Muscle of leg (tissue), 11 donors: ENCODE results near the gene ZGPAT. TPM values are rescaled to one million over a fixed set of nuclear protein-coding genes. Genes with fewer than 3 reads are reported as not detected.

Experiments used
- DNase-seq: peaks from one replicate; pipeline ENCODE4 v3.0.0; 2013
- H3K27ac ChIP-seq: one replicate; pipeline ENCODE4 v1.5.1; 2013; ENCODE audit warnings: mild to moderate bottlenecking, low read length, control low read depth
- H3K27me3 ChIP-seq: one replicate; pipeline ENCODE4 v1.6.1; 2013; ENCODE audit warnings: low read length; ENCODE audit not compliant: control insufficient read depth, insufficient read depth
- H3K36me3 ChIP-seq: one replicate; pipeline ENCODE4 v1.6.1; 2013; ENCODE audit warnings: low read length; ENCODE audit not compliant: control insufficient read depth, insufficient read depth
- H3K4me1 ChIP-seq: one replicate; pipeline ENCODE4 v1.6.1; 2013; ENCODE audit warnings: low read length; ENCODE audit not compliant: control insufficient read depth, insufficient read depth
- H3K4me3 ChIP-seq: one replicate; pipeline ENCODE4 v1.5.1; 2013; ENCODE audit warnings: low read length, control low read depth
- H3K9me3 ChIP-seq: replicated peaks from 2 replicates; pipeline ENCODE4 v1.6.1; 2013; ENCODE audit warnings: low read depth, low read length; ENCODE audit not compliant: control insufficient read depth
- WGBS: methylation state at CpG from one replicate; pipeline ENCODE4 v1.1.5; 2013; ENCODE audit warnings: missing lambda C conversion rate; ENCODE audit not compliant: insufficient coverage; 5-methylcytosine and 5-hydroxymethylcytosine counted together
- polyA plus RNA-seq, 8 donors: library from polyadenylated mRNA; unstranded; fragments of 120-200 nt; gene quantifications; one replicate each; pipeline versions ENCODE4 v1.2.1 to v1.2.3, GENCODE V29; 2013; ENCODE audit warnings: inconsistent platforms in 1 of 8, low replicate concordance in 1 of 8; ENCODE audit not compliant: insufficient read length in 8 of 8, insufficient read depth in 1 of 8
- total RNA-seq: library from RNA; stranded (reverse); fragments of 120-200 nt; gene quantifications from one replicate; pipeline ENCODE4 v1.2.4, GENCODE V29; 2013

The ZGPAT gene
- total and polyA plus RNA-seq, 9 donors: 13.0 to 18.2 (median 16.2) TPM

DNA sequence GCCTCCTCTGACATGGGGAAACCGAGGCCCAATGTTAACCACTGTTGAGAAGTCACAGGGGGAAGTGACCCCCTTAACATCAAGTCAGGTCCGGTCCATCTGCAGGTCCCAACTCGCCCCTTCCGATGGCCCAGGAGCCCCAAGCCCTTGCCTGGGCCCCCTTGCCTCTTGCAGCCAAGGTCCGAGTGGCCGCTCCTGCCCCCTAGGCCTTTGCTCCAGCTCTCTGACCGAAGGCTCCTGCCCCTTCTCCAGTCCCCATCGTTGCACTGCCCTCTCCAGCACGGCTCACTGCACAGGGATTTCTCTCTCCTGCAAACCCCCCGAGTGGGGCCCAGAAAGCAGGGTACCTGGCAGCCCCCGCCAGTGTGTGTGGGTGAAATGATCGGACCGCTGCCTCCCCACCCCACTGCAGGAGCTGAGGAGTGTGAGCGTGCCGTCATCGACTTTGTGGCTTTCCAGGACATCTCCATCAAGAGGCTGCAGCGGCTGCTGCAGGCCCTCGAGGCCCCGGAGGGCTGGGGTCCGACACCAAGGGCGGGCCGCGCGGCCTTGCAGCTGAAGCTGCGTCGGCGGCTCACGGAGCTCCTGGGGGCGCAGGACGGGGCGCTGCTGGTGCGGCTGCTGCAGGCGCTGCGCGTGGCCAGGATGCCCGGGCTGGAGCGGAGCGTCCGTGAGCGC is 9.8 kb upstream of the ZGPAT start:
- Histone ChIP-seq H3K4me3 (no peak overlapping the region), H3K36me3 (peaks cover 22% of the 10 kb centered on the region), H3K9me3 (no peaks in the 10 kb centered on the region), H3K27me3 (no peaks in the 10 kb centered on the region), H3K27ac (no peak overlapping the region), H3K4me1 (peaks cover 43% of the 10 kb centered on the region)
- peak; percentile 25 for DNase-seq
- WGBS: 59% methylated on average over 28 of the region's 40 CpGs

DNA sequence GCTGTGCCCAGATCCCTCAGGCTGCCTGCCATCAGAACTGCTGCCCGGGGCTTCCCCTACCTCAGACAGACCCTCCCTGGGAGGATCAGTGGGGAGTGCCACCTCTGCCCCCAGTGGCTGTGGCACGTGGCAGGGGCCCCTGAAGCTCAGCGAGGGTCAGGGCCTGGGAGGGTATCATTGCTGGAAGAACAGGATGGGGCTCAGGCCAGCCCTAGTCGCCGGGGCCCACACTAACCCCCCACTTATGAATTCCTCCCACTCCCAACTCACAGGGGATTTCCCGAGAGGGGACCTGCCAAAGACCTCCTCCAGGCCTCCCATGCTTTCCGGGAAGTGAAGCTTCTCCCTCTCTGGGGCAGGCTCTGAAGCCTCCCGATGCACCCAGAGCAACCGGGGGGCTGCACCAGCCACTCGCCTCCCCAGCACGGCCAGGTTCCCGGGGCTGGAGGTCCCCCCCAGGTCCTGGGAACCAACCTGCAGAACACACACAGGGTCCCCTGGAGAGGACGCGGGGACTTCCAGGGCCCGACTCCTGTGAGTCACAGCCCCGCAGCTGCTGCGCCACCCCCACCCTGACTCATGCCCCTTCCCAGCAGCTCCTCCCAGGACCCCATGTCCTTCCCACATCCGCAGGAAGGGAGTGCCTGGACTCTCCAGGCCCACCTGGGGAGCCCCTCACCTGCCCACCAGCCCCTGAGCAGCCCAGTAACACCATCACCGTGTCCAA is 8.9 kb upstream of the ZGPAT start:
- WGBS: 30% methylated on average over 12 of the region's 19 CpGs

DNA sequence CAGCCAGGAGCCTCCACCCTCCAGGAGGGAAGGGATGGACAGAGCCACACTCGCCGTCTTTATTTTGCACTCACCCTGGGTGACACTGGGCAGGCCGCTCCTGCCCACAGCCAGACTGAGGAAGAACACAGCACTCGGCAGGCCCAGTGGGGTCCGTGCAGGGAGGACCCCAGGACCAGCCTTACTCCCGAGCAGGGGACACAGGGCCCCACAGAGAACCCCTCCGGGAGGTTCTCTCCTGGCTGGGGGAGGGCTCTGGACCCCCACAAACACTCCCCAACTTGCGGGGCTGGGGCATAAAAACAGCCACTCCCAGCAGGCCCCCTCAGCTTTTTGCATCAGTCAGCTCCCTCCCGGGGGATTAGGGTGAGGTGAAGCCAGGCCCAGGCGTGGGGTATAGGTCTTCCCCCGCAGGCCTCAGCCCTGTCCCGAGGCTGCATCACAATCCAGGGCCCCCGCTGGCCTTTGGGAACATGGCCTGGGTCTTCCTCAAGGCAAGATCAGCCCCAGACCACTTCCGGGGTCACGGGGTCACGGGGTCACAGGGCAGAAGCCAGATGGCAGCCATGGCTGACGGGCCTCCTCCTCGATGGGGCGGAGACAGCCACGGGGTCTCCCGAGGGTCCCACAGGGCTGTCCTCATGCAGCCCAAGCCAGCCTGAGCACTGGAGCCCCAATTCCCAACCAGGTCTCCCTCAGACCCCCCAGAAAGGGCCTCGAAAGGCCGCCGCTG is 8.2 kb upstream of the ZGPAT start:
- Histone ChIP-seq H3K27ac (no peak overlapping the region), H3K4me3 (no peak overlapping the region), H3K36me3 (peaks cover 34% of the 10 kb centered on the region), H3K4me1 (peaks cover 43% of the 10 kb centered on the region), H3K9me3 (no peaks in the 10 kb centered on the region), H3K27me3 (no peaks in the 10 kb centered on the region)
- 51% methylated on average over 18 of the region's 24 CpGs for WGBS
- DNase-seq: peak; percentile 22

More for the DNA sequence above, 8.9 kb upstream of the ZGPAT start:
- H3K4me3 ChIP-seq: no peak overlapping the region
- H3K4me1 ChIP-seq: peaks cover 43% of the 10 kb centered on the region
- no peaks in the 10 kb centered on the region for H3K27me3 ChIP-seq
- peaks cover 31% of the 10 kb centered on the region for H3K36me3 ChIP-seq
- no peaks in the 10 kb centered on the region for H3K9me3 ChIP-seq
- H3K27ac ChIP-seq: peak overlapping the region; percentile 29
- peak; percentile 77 for DNase-seq

DNA sequence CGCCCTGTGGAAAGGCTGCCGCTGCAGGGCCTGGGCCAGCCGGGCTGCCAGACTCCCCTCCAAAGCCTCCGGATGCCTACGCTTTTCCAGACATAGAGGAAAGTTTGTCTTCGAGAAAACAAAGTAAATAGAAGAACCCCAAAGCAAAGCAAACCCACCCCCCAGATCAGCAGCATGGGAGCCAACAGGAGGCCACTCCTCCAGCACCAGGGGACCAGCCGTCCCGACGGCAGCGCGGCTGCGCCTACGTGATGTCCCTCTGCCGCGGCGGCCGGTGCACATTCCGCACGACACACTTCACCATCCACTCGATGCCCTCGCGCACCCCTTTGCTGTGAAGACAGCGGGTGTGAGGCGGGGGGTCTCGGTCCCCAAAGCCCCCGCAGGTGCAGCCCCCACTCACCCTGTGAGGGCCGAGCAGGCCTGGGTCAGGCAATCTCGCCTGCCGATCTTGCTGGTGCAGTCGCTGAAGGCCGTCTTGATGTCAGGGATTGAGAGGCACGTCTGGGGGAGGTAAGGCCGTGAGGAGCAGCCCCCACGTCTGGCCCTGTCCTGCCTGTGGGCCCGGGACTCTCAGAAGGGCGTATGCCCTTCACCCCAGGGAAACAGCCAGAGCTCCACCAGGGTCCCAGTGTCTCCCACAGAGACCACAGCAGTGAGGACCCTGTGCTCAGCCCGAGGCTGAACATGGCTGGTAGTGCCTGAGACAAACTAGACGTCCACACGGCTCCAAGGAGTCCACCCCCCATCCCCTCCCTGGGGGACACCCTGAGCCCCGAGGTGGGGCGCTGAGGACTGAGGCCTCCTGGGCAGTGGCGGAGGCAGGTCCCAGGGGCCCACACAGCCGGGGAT is 7.4 kb upstream of the ZGPAT start:
- Histone ChIP-seq H3K27ac (no peak overlapping the region), H3K4me3 (no peak overlapping the region), H3K36me3 (peaks cover 34% of the 10 kb centered on the region), H3K9me3 (no peaks in the 10 kb centered on the region), H3K27me3 (no peaks in the 10 kb centered on the region), H3K4me1 (peaks cover 43% of the 10 kb centered on the region)
- peak; percentile 13 for DNase-seq
- WGBS: 81% methylated on average over 22 of the region's 43 CpGs

DNA sequence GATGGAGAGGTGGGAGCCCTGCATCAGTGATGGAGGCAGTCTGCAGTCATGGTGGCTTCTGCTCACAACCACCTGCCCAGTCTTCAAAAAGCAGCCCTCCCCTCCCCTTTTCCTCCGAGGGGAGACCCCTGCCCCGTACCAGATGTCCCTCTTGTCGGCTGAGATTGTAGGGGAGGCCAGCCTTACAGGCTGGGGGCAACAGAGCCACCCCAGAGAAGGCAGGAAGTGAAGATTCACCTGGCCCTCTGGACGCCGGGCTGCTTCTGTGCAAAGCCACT is 6.8 kb upstream of the ZGPAT start:
- H3K9me3 ChIP-seq: no peaks in the 10 kb centered on the region
- DNase-seq: no peak
- peaks cover 40% of the 10 kb centered on the region for H3K4me1 ChIP-seq
- H3K27me3 ChIP-seq: no peaks in the 10 kb centered on the region
- no peak overlapping the region for H3K27ac ChIP-seq
- H3K4me3 ChIP-seq: no peak overlapping the region
- WGBS: 53% methylated on average over 3 of the region's 5 CpGs
- H3K36me3 ChIP-seq: peaks cover 37% of the 10 kb centered on the region

DNA sequence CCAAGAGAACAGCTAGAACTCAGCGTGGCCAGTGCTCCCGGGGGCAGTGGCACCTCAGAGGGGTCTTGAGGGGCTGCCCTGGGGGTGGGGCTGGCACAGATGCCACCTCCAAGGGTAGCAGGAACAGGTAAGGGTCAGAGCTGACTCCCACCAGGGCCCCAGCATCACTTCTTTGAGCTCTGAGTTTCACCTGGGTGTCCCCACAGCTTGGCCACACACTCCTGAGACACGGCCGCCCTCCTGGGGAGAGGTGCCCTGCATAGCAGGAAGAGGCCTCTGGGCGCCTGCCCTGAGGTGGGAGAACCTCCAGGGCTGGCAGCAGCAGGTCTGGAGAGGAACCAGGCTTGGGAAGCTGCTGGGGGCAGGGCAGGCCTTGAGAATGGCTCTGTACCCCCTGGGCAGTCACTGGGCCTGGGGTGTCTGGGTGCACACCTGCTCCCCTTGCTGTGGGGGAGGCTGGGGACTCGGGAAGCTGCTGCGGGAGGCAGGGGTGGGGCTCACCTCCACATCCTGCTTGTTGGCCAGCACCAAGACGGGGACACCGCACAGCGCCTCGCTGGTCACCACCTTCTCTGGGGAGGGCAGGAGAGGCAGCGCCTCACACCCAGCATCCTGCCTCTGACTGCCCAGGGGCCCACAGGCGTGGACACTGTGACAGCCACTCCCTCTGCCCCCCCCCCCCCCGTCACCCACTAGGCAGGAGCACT is 6.4 kb upstream of the ZGPAT start:
- Histone ChIP-seq H3K9me3 (no peaks in the 10 kb centered on the region), H3K4me3 (no peak overlapping the region), H3K27me3 (no peaks in the 10 kb centered on the region), H3K4me1 (peaks cover 40% of the 10 kb centered on the region), H3K27ac (no peak overlapping the region), H3K36me3 (peaks cover 42% of the 10 kb centered on the region)
- 80% methylated on average over 6 of the region's 14 CpGs for WGBS
- DNase-seq: peak; percentile 7

DNA sequence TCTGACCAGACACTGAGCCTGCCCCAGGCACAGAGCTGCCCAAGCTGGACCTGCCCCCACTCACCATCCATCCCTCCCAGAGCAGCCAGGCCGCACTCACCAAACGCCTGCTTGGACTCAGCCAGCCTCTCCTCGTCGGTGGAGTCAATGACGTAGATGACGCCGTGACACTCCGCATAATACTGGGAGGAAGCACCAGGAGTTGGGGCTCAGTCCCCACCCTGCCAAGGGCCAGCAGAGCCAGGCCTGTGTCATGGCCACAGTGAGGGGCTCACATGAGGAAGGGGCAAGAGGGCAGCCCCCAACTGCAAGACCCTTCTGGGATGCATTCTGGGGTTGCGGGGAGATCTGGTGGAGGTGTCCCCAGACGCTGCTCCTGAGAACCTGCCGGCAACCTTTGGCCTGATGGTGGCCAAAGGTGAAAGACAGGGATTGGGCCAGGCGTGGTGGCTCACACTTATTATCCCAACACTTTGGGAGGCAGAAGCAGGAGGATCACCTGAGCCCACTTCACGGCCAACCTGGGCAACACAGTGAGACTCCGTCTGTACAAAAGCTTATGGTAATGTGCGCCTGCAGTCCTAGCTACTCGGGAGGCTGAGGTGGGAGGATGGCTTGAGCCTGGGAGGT is 5.7 kb upstream of the ZGPAT start:
- peaks cover 38% of the 10 kb centered on the region for H3K4me1 ChIP-seq
- H3K9me3 ChIP-seq: no peaks in the 10 kb centered on the region
- H3K27me3 ChIP-seq: no peaks in the 10 kb centered on the region
- WGBS: 89% methylated on average over 14 of the region's 16 CpGs
- no peak for DNase-seq
- no peak overlapping the region for H3K27ac ChIP-seq
- no peak overlapping the region for H3K4me3 ChIP-seq
- H3K36me3 ChIP-seq: peaks cover 42% of the 10 kb centered on the region

DNA sequence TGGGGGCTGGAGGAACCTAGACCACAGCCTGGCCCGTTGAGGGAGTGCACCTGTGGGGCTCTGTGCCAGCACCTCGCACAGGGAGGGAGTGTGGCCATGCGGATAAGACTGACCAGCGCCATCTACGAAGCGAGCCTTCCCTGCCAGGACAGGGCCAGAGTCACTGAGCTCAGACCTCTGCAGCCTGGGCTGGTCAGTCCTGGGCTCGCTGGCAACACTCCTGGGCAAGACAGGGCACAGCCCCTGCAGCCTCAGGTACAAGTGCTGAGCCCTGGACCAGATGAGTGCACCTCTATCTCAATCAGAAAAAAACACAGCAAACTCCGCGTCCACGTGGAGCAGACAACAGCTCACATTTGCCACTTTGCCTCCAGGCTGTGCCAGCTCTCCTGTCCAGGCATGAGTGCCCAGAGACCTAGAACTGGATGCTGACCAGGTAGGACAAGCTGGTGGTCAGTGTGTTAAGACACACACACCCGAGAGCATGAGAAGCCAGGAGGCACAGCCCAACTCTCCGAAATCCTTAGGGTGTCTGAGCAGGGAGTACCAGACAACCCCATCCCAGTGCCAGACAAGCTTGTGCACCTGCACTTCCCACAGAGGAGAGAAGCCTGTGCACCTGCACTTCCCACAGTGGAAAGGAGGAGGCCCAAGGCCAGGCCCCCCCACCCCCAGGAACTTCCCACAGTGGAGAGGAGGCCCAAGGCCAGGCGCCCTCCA is 4.9 kb upstream of the ZGPAT start:
- 63% methylated on average over 12 of the region's 13 CpGs for WGBS
- DNase-seq: peak; percentile 12
- Histone ChIP-seq H3K4me1 (peaks cover 30% of the 10 kb centered on the region), H3K27me3 (no peaks in the 10 kb centered on the region), H3K4me3 (no peak overlapping the region), H3K36me3 (peaks cover 42% of the 10 kb centered on the region), H3K27ac (no peak overlapping the region), H3K9me3 (no peaks in the 10 kb centered on the region)
